Measurements from ENCODE around the gene CDKN2B-AS1. TPM values are rescaled to one million over a fixed set of nuclear protein-coding genes. Genes with fewer than 3 reads are reported as not detected.

CDKN2B-AS1 gene
- polyA plus RNA-seq, 2 of the 4 experiments (the other 2 are of a cell fraction) = not detected

DNA sequence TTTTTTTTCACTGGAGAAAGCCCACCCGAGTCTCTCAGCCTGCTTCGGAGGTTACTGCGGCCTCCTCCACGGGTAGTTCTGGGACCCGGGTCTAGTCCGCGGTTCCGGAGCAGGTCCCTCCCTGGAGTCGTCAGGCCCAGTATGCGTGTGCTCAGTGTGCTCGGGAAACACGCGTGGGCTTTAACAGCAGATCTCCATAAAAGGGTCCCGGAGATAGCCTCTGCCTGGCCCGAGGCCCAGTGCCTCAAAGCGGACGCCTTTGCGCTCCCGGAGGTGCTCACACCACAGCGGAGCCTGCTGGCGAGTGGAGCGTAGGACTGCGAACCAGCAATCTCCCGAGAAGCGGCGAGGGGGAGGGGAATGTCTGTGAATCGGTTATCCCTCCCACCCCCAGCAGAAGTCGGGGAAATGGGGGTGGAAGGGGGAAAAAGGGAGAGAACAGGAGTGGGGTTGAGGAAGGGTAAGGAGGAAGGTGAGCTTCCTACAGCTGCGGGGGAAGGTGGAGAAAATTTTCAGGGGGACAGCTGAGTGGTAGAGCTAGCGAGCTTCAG is 29.1 kb upstream of the CDKN2B-AS1 start:
- CTCF ChIA-PET = no interaction called here
- no peak overlapping the region for H3K4me2 ChIP-seq
- DNase-seq (ENCODE audit: low read depth in 1 of 2, low spot score in 1 of 2) (no peak), FAIRE-seq (no peak), ATAC-seq (no peak)
- no peak overlapping the region for H3K4me3 ChIP-seq
- no peaks in the 10 kb centered on the region for H3K4me1 ChIP-seq
- H3K27ac ChIP-seq = no peak overlapping the region
- POLR2A ChIA-PET = no interaction called here
- WGBS (ENCODE audit: missing lambda C conversion rate) = no CpG with 5 or more reads among the region's 30 CpGs
- TF ChIP-seq, protein P1, sequence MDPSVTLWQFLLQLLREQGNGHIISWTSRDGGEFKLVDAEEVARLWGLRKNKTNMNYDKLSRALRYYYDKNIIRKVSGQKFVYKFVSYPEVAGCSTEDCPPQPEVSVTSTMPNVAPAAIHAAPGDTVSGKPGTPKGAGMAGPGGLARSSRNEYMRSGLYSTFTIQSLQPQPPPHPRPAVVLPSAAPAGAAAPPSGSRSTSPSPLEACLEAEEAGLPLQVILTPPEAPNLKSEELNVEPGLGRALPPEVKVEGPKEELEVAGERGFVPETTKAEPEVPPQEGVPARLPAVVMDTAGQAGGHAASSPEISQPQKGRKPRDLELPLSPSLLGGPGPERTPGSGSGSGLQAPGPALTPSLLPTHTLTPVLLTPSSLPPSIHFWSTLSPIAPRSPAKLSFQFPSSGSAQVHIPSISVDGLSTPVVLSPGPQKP (IDR thresholded peaks at IDR 0.05; ENCODE audit: low read depth, low read length) = no peak
- TF ChIP-seq RCOR1 (IDR thresholded peaks at IDR 0.05; ENCODE audit: low read depth, low read length) (no peak), FOSB (CRISPR knock-in tag; IDR thresholded peaks at IDR 0.05) (no peak), SREBF2 (IDR thresholded peaks at IDR 0.05) (no peak), EHF (CRISPR knock-in tag; IDR thresholded peaks at IDR 0.05) (no peak), NR3C1 (IDR thresholded peaks at IDR 0.05) (no peak), RAD21 (conservative IDR thresholded peaks at IDR 0.05 in 1 of 2, IDR thresholded peaks at IDR 0.05 in 1 of 2) (no peak), ESRRA (IDR thresholded peaks at IDR 0.05; ENCODE audit: borderline replicate concordance, low read length) (no peak), NFE2L2 (conservative IDR thresholded peaks at IDR 0.05; ENCODE audit: low read length) (no peak), ZNF302 (CRISPR knock-in tag; IDR thresholded peaks at IDR 0.05) (no peak)
- TF ChIP-seq, protein P2, sequence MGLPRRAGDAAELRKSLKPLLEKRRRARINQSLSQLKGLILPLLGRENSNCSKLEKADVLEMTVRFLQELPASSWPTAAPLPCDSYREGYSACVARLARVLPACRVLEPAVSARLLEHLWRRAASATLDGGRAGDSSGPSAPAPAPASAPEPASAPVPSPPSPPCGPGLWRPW (IDR thresholded peaks at IDR 0.05) = no peak
- TF ChIP-seq, protein P3, sequence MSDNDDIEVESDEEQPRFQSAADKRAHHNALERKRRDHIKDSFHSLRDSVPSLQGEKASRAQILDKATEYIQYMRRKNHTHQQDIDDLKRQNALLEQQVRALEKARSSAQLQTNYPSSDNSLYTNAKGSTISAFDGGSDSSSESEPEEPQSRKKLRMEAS (IDR thresholded peaks at IDR 0.05) = no peak
- TF ChIP-seq, protein P4, sequence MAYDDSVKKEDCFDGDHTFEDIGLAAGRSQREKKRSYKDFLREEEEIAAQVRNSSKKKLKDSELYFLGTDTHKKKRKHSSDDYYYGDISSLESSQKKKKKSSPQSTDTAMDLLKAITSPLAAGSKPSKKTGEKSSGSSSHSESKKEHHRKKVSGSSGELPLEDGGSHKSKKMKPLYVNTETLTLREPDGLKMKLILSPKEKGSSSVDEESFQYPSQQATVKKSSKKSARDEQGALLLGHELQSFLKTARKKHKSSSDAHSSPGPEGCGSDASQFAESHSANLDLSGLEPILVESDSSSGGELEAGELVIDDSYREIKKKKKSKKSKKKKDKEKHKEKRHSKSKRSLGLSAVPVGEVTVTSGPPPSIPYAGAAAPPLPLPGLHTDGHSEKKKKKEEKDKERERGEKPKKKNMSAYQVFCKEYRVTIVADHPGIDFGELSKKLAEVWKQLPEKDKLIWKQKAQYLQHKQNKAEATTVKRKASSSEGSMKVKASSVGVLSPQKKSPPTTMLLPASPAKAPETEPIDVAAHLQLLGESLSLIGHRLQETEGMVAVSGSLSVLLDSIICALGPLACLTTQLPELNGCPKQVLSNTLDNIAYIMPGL (CRISPR knock-in tag; IDR thresholded peaks at IDR 0.05; ENCODE audit: borderline replicate concordance) = no peak
- H3K9me3 ChIP-seq = no peaks in the 10 kb centered on the region

DNA sequence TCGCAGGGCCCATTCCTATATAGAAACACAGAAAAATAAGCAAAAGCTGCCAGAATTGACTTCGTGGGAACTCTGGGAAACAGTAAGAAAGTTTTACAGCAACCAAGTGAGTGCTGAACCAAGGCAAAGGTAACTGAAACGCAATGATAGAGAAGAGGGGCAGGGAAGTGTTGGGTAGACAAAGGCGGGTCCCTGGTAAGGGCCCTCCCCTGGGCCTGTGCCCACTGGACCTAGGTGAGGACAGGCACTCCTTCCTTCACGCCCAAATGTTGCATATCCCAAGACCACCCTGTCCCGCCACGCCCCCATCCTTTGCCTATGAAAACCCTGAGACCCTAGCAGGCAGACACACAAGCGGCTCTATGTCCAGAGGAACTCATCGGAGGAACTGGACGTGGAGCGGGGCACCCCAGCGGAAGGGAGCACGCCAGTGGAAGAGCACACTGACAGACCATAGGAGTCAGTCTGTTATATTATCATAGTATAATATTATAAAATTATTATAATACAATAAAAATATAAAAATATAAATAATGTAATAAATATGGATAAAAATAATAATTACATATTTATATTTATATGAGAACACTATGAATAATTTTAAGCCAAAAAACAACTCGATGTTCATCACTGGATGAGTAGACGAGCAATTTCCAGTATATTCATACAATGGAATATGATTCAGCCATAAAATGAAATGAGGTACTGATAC is 28.3 kb upstream of the CDKN2B-AS1 start:
- ChIA-PET CTCF (no interaction called here), POLR2A (no interaction called here)
- ATAC-seq (no peak), DNase-seq (ENCODE audit: low read depth in 1 of 2, low spot score in 1 of 2) (no peak), FAIRE-seq (no peak)
- Histone ChIP-seq H3K9me3 (no peaks in the 10 kb centered on the region), H3K4me2 (no peak overlapping the region), H3K4me3 (no peak overlapping the region), H3K4me1 (no peaks in the 10 kb centered on the region), H3K27ac (no peak overlapping the region)
- WGBS (ENCODE audit: missing lambda C conversion rate) = no CpG with 5 or more reads among the region's 15 CpGs
- TF ChIP-seq KDM5A (IDR thresholded peaks at IDR 0.05) (no peak), FOXS1 (CRISPR knock-in tag; IDR thresholded peaks at IDR 0.05) (no peak), NR3C1 (IDR thresholded peaks at IDR 0.05) (no peak), NFE2L2 (conservative IDR thresholded peaks at IDR 0.05; ENCODE audit: low read length) (no peak), ZFP36 (IDR thresholded peaks at IDR 0.05; ENCODE audit: borderline replicate concordance, partially characterized antibody) (no peak), RFX5 (IDR thresholded peaks at IDR 0.05) (no peak), SREBF2 (IDR thresholded peaks at IDR 0.05) (no peak), EP300 (IDR thresholded peaks at IDR 0.05) (no peak), SMC3 (IDR thresholded peaks at IDR 0.05) (no peak), RNF2 (IDR thresholded peaks at IDR 0.05; ENCODE audit: borderline replicate concordance, low read depth) (no peak), RARB (CRISPR knock-in tag; IDR thresholded peaks at IDR 0.05) (no peak), RAD21 (conservative IDR thresholded peaks at IDR 0.05 in 1 of 2, IDR thresholded peaks at IDR 0.05 in 1 of 2) (no peak), EHMT2 (IDR thresholded peaks at IDR 0.05; ENCODE audit: low read depth) (no peak), HDAC2 (IDR thresholded peaks at IDR 0.05) (no peak), CBX2 (IDR thresholded peaks at IDR 0.05; ENCODE audit: borderline replicate concordance, low read depth) (no peak)
- TF ChIP-seq, protein P5, sequence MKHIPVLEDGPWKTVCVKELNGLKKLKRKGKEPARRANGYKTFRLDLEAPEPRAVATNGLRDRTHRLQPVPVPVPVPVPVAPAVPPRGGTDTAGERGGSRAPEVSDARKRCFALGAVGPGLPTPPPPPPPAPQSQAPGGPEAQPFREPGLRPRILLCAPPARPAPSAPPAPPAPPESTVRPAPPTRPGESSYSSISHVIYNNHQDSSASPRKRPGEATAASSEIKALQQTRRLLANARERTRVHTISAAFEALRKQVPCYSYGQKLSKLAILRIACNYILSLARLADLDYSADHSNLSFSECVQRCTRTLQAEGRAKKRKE (CRISPR knock-in tag; IDR thresholded peaks at IDR 0.05; ENCODE audit: low read depth) = no peak
- TF ChIP-seq, protein P6, sequence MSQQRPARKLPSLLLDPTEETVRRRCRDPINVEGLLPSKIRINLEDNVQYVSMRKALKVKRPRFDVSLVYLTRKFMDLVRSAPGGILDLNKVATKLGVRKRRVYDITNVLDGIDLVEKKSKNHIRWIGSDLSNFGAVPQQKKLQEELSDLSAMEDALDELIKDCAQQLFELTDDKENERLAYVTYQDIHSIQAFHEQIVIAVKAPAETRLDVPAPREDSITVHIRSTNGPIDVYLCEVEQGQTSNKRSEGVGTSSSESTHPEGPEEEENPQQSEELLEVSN (IDR thresholded peaks at IDR 0.05; ENCODE audit: borderline replicate concordance, low read depth) = no peak
- TF ChIP-seq, protein P7, sequence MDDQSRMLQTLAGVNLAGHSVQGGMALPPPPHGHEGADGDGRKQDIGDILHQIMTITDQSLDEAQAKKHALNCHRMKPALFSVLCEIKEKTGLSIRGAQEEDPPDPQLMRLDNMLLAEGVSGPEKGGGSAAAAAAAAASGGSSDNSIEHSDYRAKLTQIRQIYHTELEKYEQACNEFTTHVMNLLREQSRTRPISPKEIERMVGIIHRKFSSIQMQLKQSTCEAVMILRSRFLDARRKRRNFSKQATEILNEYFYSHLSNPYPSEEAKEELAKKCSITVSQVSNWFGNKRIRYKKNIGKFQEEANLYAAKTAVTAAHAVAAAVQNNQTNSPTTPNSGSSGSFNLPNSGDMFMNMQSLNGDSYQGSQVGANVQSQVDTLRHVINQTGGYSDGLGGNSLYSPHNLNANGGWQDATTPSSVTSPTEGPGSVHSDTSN (IDR thresholded peaks at IDR 0.05) = no peak
